ENCODE results near the gene KCTD10. TPM values are rescaled to one million over a fixed set of nuclear protein-coding genes. Genes with fewer than 3 reads are reported as not detected.

KCTD10 gene, protein sequence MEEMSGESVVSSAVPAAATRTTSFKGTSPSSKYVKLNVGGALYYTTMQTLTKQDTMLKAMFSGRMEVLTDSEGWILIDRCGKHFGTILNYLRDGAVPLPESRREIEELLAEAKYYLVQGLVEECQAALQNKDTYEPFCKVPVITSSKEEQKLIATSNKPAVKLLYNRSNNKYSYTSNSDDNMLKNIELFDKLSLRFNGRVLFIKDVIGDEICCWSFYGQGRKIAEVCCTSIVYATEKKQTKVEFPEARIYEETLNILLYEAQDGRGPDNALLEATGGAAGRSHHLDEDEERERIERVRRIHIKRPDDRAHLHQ
- 17.2 and 24.6 TPM in 2 replicates for total RNA-seq (2014; rRNA removed; shearing (Covaris generic))
- polyA plus RNA-seq (2015; cell fraction: cytosol; rRNA removed) = 38.1 and 63.8 TPM in 2 replicates
- polyA plus RNA-seq (2015; cell fraction: nucleus; rRNA removed) = 38.6 and 91.9 TPM in 2 replicates

DNA sequence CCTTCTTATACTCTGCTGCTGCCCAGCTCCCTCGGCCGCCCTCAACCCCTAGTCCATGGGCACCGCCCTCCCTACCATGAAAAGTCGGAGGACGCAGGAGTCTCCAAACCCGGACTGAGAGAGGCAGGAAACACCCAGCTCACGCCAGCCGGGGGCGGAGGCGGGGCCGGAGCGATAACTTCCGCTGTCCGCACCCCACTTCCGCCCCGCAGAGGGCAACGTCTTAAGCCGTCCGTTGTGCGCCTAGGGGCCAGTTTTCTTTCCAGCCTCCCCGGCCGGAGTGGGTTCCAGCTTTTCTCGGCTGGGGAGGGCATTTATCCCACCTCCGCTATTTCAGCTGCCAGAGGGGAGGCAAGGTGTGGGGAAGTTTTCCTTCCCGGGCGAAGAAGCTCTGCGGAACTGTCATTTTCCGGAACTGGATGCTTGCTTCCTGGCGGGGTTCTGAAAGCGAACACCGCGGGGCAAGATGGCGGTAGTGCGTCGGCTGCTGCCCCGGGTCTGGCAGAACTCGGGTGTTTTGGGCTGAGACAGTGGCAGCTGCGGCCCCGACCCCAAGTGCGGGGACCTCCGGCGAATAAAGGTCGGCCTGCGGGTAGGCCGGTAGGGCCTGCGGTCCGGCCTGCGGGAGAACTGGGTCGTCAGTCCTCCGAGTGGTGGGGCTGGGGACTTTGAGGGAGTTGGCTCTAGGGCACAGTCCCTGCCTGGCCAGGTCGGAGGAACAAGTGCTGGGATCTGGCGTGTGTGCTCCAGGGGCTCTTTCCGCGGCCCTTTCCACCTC, at the start of gene KCTD10, which contains the start of gene UBE3B:
Gene KCTD10, minus strand, starts transcription at position 116 of the 778 bp plus-strand sequence. Its CDS starts 38 bp downstream, at position 78.
Gene UBE3B, plus strand, starts transcription at position 450 of the 778 bp plus-strand sequence. CDS start 5,918 bp downstream, outside the sequence.
- peak; percentile 87 for DNase-seq (ENCODE audit: low read depth, low spot score)
- in situ Hi-C loops (cut with HindIII; ENCODE audit: low pct_unique_long_range_greater_than_20kb, low sequenced_read_pairs) = no loop called here

DNA sequence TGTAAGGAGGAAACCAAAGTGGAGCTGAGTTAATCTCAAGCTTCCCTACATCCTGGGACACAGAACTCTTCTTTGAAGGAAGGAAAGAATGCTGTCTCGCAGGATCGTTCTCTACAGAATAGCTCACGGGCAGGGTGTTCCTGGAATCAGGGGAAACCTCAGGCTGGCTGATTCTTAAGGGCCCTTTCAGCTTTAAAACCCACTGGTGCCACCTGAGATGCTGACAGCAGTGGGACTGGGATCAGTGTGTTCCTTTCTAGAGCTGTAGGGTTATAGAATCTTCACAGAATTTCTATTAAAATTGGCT, 48.1 kb upstream of the KCTD10 start:
- in situ Hi-C loops (cut with HindIII; ENCODE audit: low pct_unique_long_range_greater_than_20kb, low sequenced_read_pairs) = loop anchor here (10.0 kb wide), 1 partner anchor 250 kb away; no protein-coding TSS in a partner anchor
- no peak for DNase-seq (ENCODE audit: low read depth, low spot score)

DNA sequence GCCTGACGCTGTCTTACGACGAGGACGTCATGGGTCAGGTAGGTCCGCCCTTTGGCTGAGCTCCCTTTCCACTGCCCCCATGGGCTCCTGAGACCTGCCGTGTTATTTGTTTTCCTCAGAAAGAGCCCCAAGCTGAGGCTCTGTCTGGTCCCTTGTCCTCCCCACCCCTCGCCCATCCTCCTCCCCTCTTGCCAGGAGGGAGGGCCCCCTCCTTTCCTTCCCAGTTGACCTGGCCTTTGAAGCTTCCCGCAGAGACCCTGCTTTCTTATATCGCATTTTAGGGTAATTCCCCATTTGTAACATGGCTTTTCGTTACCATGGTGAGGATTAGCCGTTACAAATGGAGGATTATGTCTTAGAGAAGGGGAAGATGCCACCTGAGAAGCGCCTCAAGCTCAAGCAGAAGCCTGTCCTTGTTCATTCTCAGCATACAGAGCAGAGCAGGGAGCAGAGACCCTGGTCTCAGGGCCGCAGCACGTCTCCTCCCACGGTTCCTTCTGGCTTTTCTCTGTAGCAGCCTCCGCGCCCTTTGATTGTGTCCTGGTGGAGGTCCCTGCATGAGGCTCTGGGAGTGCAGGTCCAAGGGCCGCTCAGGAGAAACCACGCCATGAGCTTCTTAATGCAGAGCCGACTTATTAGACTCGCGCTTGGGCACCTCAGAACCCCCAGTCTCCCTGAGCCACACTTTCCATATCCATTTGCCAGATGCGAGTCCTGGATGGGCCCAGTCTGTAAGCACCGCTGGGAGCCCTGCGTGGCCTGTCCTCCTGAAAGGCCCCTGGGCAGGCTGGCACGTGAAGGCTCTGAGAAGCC, 47.6 kb upstream of the KCTD10 start:
- in situ Hi-C loops (cut with HindIII; ENCODE audit: low pct_unique_long_range_greater_than_20kb, low sequenced_read_pairs) = loop anchor here (10.0 kb wide), 1 partner anchor 250 kb away; no protein-coding TSS in a partner anchor
- no peak for DNase-seq (ENCODE audit: low read depth, low spot score)

DNA sequence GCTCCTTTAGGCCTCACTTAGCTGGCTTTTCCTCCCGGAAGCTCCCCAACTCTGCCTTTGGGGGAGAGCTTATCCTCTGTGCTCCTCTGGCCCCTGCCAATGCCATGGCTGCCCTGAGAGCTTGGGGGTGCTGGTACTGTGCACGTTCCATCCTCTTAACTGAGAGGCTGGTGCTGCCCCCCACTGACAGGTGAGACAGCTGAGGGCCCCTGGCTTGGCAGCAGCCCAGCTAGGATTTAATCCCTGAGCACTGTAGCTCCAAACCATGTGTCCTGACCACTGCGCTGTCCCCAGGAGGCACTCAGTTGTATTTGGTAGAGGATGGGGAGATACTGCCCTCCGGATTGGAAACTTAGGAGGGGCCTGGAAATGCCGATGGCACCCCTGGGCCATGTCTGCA, 46.4 kb upstream of the KCTD10 start:
- in situ Hi-C loops (cut with HindIII; ENCODE audit: low pct_unique_long_range_greater_than_20kb, low sequenced_read_pairs) = loop anchor here (10.0 kb wide), 1 partner anchor 251 kb away; no protein-coding TSS in a partner anchor

DNA sequence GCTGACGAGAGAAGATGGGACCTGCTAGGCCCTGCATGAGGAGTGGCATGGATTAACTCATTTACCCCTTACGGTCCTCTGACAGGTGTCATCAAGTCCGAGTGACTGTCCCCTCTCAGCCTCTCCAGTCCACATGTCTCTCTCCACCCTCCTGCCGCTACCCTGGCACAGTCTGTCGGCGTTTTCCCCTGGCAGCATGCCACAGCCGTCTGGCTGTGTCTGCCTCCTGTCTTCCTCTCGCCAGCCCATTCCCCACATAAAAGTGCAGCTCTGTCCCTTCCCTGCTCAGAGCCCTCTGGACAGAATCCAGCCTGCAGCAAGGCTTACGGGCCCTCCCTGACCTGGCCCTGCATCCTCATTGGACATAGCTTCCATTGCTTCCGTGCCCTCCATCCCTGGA, 46.0 kb upstream of the KCTD10 start:
- no peak for DNase-seq (ENCODE audit: low read depth, low spot score)

More for the DNA sequence above, 46.4 kb upstream of the KCTD10 start:
- DNase-seq (ENCODE audit: low read depth, low spot score) = no peak

DNA sequence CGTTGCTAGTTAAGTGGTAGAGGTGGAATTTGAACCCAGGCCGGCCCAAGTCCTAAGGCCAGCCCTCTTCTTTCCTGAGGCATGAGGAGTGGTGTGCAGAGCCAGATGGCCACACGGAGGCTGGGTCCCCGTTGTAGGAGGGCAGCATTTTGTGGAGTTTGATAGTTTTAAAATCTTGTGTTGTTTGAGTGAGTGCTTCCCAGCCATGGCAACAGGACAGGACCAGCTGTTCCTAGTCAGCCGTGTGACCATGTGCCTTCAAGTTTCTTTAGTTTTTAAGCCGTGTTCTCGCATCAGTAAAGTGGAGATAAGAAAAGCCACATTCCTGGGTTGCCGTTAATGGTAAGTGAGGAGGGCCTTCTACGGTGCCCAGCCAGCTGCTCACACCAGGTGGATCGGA, 44.7 kb upstream of the KCTD10 start:
- in situ Hi-C loops (cut with HindIII; ENCODE audit: low pct_unique_long_range_greater_than_20kb, low sequenced_read_pairs) = loop anchor here (10.0 kb wide), 1 partner anchor 253 kb away; no protein-coding TSS in a partner anchor
- DNase-seq (ENCODE audit: low read depth, low spot score) = no peak

More for the DNA sequence above, 46.0 kb upstream of the KCTD10 start:
- in situ Hi-C loops (cut with HindIII; ENCODE audit: low pct_unique_long_range_greater_than_20kb, low sequenced_read_pairs) = loop anchor here (10.0 kb wide), 1 partner anchor 252 kb away; no protein-coding TSS in a partner anchor

DNA sequence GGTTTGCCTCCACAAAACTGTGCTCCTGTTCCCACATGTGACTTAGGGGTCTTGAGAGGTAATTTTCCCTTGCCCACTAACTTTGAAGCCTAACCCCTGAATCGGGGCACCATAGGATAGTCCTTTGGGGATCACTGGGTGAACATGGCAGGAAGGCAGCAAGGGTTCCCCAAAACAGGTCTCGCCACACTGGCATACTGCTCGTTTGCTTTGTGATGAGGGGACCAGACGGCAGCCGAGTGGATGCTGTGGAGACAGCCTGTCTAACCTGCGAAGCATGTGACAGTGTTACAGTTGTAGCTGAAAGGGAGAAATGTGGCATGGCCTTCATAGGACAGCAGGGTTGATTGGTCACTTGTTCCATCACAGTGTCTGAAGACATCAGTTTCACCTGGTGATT, 42.7 kb upstream of the KCTD10 start:
- in situ Hi-C loops (cut with HindIII; ENCODE audit: low pct_unique_long_range_greater_than_20kb, low sequenced_read_pairs) = loop anchor here (10.0 kb wide), 1 partner anchor 255 kb away; no protein-coding TSS in a partner anchor

DNA sequence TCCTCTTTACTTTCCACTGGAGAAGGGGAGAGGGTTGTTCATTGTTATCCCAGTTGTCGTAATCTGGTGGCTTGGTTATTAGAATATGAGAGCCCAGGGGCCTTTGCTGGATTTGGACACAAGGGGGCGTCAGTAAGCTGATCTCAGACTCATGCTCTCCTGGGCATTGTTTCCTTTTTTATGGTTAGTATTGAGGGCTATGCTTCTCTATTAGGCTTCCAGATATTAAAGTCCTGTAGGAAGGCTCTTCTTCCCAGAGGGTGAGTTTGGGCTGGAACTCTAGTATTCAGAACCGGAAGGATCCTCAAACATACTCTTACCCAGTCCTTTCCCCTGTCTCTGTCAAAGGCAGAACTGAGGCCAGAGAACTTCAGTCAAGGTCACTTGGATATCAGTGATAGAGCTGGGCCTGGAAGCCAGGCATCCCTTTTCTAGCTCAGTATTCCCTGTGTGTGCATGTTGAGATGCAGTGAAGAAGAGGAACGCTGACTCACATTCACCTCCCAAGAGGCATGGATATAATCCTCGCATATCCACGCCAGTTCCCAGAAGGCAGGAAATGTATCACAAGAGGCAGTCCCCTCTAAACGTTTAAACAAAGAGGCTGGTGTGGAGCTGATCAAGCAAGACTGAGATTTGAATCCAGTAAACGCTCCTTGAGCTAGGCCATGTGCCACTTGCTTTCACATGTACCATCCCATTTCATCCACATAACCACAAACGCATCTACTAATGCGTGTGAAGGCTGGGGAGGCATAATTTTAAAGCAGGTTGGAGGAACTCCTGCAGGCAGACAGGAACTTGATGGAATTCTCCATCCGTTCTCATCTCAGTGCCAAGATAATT, 41.9 kb upstream of the KCTD10 start:
- DNase-seq (ENCODE audit: low read depth, low spot score) = peak; percentile 78
- in situ Hi-C loops (cut with HindIII; ENCODE audit: low pct_unique_long_range_greater_than_20kb, low sequenced_read_pairs) = no loop called here

More for the DNA sequence above, 42.7 kb upstream of the KCTD10 start:
- DNase-seq (ENCODE audit: low read depth, low spot score) = no peak

DNA sequence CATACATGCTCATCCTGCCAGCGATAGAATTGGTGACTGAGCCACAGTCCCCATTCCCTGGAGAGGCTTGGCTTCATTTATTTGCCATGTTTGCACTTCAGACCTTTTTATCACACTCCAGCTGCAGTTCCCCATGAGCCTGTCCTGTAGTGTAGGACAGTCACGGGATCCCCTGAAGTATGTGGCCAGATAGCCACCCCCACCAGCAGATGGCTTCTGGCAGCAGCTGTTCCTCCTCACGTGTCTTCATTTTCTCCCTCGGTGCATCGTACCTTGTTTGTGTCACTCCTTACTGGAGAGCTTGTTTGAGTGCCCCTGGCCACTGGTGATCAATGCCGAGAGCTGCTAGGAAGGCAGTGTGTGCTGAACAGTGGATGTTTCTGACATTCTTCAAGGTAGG, 40.5 kb upstream of the KCTD10 start:
- no peak for DNase-seq (ENCODE audit: low read depth, low spot score)
- in situ Hi-C loops (cut with HindIII; ENCODE audit: low pct_unique_long_range_greater_than_20kb, low sequenced_read_pairs) = no loop called here

DNA sequence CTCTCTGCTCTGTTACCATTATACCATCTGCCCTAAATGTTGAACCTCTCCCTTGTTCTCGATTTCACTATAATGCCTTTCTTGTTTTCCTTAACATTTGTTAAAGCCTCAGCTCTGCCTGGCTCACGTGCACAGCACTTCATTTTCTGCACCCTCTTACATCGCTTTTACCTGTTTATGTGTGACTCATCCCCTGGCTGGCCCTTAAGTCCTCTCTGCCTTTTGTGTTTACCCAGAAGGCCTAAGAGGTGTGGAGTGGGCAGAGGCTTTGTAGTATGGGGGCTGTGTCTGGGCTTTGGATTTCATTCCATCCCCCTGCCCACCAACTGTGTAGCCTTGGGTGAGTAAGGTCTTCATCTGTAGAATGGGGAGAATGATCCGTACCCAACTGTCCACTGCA, 36.9 kb upstream of the KCTD10 start:
- DNase-seq (ENCODE audit: low read depth, low spot score) = no peak
- in situ Hi-C loops (cut with HindIII; ENCODE audit: low pct_unique_long_range_greater_than_20kb, low sequenced_read_pairs) = no loop called here

DNA sequence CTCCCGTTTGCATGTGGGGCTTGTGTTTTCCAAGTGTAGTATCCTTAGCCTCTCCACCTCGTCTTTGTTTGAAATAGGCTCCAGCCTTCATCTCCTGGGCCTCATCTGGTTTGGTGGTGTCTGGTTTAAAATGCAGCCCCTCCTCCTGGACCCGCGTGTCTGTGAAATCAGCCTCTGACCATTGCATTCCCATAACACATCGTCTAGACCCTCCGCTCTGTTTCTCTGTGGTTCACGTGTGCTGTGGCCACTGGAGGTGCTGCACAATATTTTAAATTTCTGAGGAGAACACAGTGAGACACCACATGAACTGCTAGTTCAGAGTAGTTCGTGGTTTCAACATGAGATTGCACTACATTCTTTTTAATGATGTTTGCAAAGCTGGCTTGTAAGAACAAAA, 36.0 kb upstream of the KCTD10 start:
- in situ Hi-C loops (cut with HindIII; ENCODE audit: low pct_unique_long_range_greater_than_20kb, low sequenced_read_pairs) = no loop called here

DNA sequence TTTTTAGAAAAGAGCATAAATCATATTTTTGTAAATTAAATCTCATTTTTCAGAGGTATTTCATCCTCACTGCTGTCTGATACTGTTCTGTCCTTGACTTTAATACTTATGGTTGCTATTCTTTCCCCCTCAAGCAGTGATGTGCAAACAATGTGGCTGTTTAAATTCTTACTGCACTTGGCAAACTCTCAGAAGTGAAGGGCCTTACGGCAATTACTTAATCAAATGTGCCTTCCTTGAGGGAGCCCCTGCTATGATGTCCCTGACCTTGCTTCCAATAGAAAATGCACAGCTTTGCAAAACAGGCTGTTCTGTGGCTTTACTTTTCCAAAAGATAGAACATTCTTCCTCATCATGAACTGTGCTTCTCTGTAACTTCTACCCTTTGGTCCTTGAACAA, 35.5 kb upstream of the KCTD10 start:
- DNase-seq (ENCODE audit: low read depth, low spot score) = no peak
- in situ Hi-C loops (cut with HindIII; ENCODE audit: low pct_unique_long_range_greater_than_20kb, low sequenced_read_pairs) = no loop called here

More for the DNA sequence above, 36.0 kb upstream of the KCTD10 start:
- no peak for DNase-seq (ENCODE audit: low read depth, low spot score)

DNA sequence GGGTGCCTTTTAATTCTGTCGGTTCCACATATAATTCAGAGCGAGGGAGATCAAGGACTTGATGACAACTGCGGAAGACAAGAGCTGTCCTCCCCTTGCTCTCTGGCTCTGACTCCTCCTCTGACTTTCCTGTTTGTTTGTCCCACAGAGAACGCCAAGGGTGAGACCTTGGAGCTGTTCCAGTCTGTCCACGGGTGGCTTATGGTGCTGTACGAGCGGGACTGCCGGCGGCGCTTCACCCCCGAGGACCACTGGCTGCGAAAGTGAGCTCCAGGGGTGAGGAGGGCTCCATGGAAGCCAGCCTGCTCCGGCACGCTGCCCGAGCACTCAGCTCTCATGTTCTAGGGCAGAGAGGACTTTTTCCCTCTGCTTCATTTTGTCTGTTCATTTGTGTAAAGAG, 33.1 kb upstream of the KCTD10 start:
- in situ Hi-C loops (cut with HindIII; ENCODE audit: low pct_unique_long_range_greater_than_20kb, low sequenced_read_pairs) = no loop called here
- DNase-seq (ENCODE audit: low read depth, low spot score) = no peak

DNA sequence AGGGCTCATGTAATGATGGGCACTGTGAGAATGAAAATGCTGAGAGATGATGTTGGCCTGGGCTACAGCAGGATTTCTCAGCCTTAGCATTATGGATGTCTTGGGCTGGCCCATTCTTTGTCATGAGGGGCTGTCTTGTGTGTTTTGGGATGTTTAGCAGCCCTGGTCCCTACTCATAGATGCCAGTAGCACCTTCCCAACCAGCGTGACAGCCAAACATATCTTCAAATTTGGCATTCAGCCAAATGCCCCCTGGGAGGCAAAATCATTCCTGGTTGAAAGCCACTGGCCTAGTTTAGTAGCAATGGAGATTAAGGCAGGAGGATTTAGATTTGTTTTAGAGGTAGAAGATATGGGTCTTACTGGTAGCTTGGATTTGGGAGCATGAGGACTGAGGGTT, 27.0 kb upstream of the KCTD10 start:
- DNase-seq (ENCODE audit: low read depth, low spot score) = no peak
- in situ Hi-C loops (cut with HindIII; ENCODE audit: low pct_unique_long_range_greater_than_20kb, low sequenced_read_pairs) = no loop called here

DNA sequence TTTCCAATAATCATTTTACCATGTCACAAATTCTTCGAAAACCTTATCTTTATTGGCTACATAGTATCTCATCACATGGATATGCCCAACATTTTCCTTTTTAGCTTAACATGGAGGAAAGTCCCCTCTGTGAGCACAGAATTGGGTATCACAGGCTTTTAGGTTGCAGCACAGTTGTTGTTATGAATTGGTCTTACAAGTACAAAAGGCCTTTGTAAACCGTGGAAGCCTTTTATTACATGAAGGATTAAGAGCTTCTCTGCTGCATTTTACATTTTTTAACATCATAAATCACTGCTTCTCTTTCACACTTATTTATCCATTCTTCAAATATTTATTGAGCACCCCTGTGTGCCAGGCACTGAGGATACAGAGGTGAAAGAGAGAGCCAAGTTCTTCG, 26.5 kb upstream of the KCTD10 start:
- in situ Hi-C loops (cut with HindIII; ENCODE audit: low pct_unique_long_range_greater_than_20kb, low sequenced_read_pairs) = no loop called here
- no peak for DNase-seq (ENCODE audit: low read depth, low spot score)

DNA sequence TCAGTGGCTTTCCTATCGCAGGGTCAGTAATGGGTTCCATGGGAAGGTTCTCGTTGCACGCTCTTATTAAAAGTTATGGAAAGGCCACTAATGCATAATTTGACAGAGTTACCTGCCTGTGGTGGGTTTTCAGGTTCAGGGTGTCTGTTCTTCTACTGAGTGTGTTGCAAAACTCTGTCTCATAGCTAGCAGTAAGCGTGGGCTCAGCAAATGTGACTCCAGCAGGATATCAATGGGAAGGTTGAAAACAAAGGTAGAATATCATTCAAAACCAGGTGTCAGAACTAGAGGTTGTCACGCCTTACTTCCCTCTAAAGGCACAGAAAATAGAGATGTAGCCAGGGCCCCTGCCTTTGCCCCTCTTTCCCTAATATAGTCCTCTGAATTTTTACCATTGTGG, 25.2 kb upstream of the KCTD10 start:
- in situ Hi-C loops (cut with HindIII; ENCODE audit: low pct_unique_long_range_greater_than_20kb, low sequenced_read_pairs) = no loop called here
- no peak for DNase-seq (ENCODE audit: low read depth, low spot score)

DNA sequence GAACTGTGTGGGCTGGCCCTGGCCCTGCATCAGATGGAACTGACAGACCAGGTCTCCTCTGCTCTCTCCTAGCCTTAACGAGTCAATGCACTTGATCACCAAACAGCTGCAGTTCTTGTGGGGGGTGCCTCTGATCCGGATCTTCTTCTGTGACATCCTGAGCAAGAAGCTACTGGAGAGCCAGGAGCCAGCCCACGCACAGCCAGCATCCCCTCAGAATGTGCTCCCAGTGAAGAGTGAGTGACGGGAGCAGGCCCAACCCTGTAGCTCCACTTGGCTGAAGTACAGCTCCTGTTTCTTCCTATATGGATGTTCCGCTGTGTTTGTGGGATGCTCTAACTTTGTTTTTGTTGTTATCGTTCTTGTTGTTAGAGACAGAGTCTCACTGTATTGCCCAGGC, 24.2 kb upstream of the KCTD10 start:
- DNase-seq (ENCODE audit: low read depth, low spot score) = no peak
- in situ Hi-C loops (cut with HindIII; ENCODE audit: low pct_unique_long_range_greater_than_20kb, low sequenced_read_pairs) = no loop called here

Measured in SK-MEL-5 (cell line).